ENCODE results near the gene SSU72. TPM values are rescaled to one million over a fixed set of nuclear protein-coding genes. Genes with fewer than 3 reads are reported as not detected.

The SSU72 gene
- total and polyA plus RNA-seq, 2 donors (not counting 3 experiments of a cell fraction or from before 2014, with no cell fraction given): 85.9 to 129 TPM

DNA sequence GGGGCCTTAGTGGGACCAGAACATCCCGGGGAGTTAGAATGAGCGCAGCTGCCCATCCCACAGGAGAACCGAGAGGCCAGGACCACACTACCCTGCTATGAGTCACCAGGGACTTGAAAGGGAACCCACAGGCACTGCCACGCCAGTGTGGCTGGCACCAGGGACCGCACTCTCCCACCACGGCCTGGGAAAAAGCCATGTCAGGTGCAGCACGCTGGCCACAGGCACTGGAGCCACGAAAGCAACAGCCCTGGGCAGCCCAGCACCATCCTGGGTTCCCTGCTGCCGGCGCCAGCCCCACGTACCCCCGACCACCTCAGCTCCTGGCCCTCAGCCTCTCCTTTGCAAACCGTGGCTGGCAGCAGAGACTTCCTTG lies 20.1 kb downstream of the SSU72 start:
- DNase-seq (ENCODE audit: low read depth, low spot score) (no peak), FAIRE-seq (no peak)
- no peaks in the 10 kb centered on the region for H4K20me1 ChIP-seq (replicated peaks; ENCODE audit: control insufficient read depth, extremely low read depth, insufficient read depth, low read length)
- H3K4me3 ChIP-seq (replicated peaks in 1 of 3; ENCODE audit: insufficient read depth in 1 of 3, low read depth in 1 of 3, low read length in 3 of 3): no peak overlapping the region
- no peaks in the 10 kb centered on the region for H3K9me1 ChIP-seq (replicated peaks; ENCODE audit: control insufficient read depth, extremely low read depth, insufficient read depth, low read length)
- H3K79me2 ChIP-seq (ENCODE audit: control insufficient read depth, insufficient read depth, low read length): peaks cover 7% of the 10 kb centered on the region
- dilution Hi-C loops (cut with MboI; ENCODE audit: extremely low pct_ligation_motif_present, low sequenced_read_pairs): no loop called here
- H3K27ac ChIP-seq (ENCODE audit: insufficient read depth, low read depth, low read length): no peak overlapping the region
- no peak overlapping the region for H3K9ac ChIP-seq (replicated peaks; ENCODE audit: extremely low read depth, insufficient read depth, low read length)
- no TSS peak for BruUV-seq (replicated peaks)
- no peak overlapping the region for H2AFZ ChIP-seq (ENCODE audit: low read depth, low read length)
- H3K4me2 ChIP-seq (ENCODE audit: insufficient read depth, low read length): no peak overlapping the region
- TF ChIP-seq JUN (IDR thresholded peaks at IDR 0.05; ENCODE audit: borderline replicate concordance, insufficient read depth, insufficient read length, low read depth): no peak
- H3K9me3 ChIP-seq (replicated peaks; ENCODE audit: control insufficient read depth, insufficient read depth, low read length): no peaks in the 10 kb centered on the region
- no peaks in the 10 kb centered on the region for H3K27me3 ChIP-seq (ENCODE audit: control insufficient read depth in 2 of 2, insufficient read depth in 2 of 2, low read length in 2 of 2)
- CTCF ChIA-PET: interaction anchor here (0.9 to 1.3 kb wide), 2 partner anchors 8 to 18 kb away, joined by 3 to 5 read pairs; no protein-coding TSS in a partner anchor
- no peaks in the 10 kb centered on the region for H3K36me3 ChIP-seq (ENCODE audit: control insufficient read depth in 2 of 2, extremely low read depth in 1 of 2, insufficient read depth in 2 of 2, low read length in 2 of 2)
- no peaks in the 10 kb centered on the region for H3K4me1 ChIP-seq (ENCODE audit: control insufficient read depth, extremely low read depth, insufficient read depth, low read length)
- POLR2A ChIA-PET: no interaction called here
- intact Hi-C loops (cut with micrococcal nuclease): no loop called here

DNA sequence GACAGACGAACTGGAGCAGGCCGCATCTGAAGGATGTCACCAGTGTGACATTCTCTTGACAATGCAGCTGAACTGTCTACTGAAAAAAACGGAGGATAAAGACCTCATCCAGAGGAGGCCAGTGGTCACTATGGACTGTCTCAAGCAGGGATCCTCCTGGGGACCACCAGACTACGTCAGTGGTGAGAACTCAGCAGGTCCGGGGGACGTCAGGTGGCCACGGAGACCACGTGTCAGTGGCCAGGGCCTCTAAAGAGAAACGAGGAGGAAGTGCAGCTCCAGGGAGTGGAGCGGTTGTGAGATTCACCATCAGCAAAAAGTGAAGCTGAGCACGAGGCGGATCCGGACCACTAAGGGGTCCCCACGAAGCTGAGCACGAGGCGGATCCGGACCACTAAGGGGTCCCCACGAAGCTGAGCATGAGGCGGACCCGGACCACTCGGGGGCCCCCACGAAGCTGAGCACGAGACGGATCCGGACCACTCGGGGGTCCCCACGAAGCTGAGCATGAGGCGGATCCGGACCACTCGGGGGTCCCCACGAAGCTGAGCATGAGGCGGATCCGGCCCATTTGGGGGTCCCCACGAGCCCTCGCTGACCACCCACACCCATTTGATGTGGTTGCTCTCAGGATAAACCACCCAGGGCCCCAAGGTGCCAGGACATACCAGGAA lies 20.7 kb downstream of the SSU72 start:
- Histone ChIP-seq H3K9me3 (replicated peaks; ENCODE audit: control insufficient read depth, insufficient read depth, low read length) (no peaks in the 10 kb centered on the region), H2AFZ (ENCODE audit: low read depth, low read length) (no peak overlapping the region), H4K20me1 (replicated peaks; ENCODE audit: control insufficient read depth, extremely low read depth, insufficient read depth, low read length) (no peaks in the 10 kb centered on the region), H3K4me3 (replicated peaks in 1 of 3; ENCODE audit: insufficient read depth in 1 of 3, low read depth in 1 of 3, low read length in 3 of 3) (no peak overlapping the region), H3K9me1 (replicated peaks; ENCODE audit: control insufficient read depth, extremely low read depth, insufficient read depth, low read length) (no peaks in the 10 kb centered on the region), H3K9ac (replicated peaks; ENCODE audit: extremely low read depth, insufficient read depth, low read length) (no peak overlapping the region), H3K4me2 (ENCODE audit: insufficient read depth, low read length) (no peak overlapping the region), H3K36me3 (ENCODE audit: control insufficient read depth in 2 of 2, extremely low read depth in 1 of 2, insufficient read depth in 2 of 2, low read length in 2 of 2) (no peaks in the 10 kb centered on the region), H3K27ac (ENCODE audit: insufficient read depth, low read depth, low read length) (no peak overlapping the region), H3K79me2 (ENCODE audit: control insufficient read depth, insufficient read depth, low read length) (peaks cover 7% of the 10 kb centered on the region), H3K4me1 (ENCODE audit: control insufficient read depth, extremely low read depth, insufficient read depth, low read length) (no peaks in the 10 kb centered on the region), H3K27me3 (ENCODE audit: control insufficient read depth in 2 of 2, insufficient read depth in 2 of 2, low read length in 2 of 2) (no peaks in the 10 kb centered on the region)
- TF ChIP-seq EZH2 (IDR thresholded peaks at IDR 0.05; ENCODE audit: borderline replicate concordance, low read depth, low read length, severe bottlenecking) (no peak), POLR2AphosphoS5 (IDR thresholded peaks at IDR 0.05; ENCODE audit: insufficient read depth, low read depth, low read length) (no peak), GATA2 (IDR thresholded peaks at IDR 0.05; ENCODE audit: insufficient read depth, insufficient read length, low read depth, low read length) (no peak), MAX (IDR thresholded peaks at IDR 0.05; ENCODE audit: insufficient read depth, insufficient read length) (no peak), MYC (IDR thresholded peaks at IDR 0.05; ENCODE audit: low read depth, low read length) (no peak), POLR2A (IDR thresholded peaks at IDR 0.05; ENCODE audit: low read depth, low read length) (no peak), JUN (IDR thresholded peaks at IDR 0.05; ENCODE audit: borderline replicate concordance, insufficient read depth, insufficient read length, low read depth) (no peak), FOS (IDR thresholded peaks at IDR 0.05; ENCODE audit: borderline replicate concordance, insufficient read depth, low read length) (no peak)
- TF ChIP-seq, protein P1, sequence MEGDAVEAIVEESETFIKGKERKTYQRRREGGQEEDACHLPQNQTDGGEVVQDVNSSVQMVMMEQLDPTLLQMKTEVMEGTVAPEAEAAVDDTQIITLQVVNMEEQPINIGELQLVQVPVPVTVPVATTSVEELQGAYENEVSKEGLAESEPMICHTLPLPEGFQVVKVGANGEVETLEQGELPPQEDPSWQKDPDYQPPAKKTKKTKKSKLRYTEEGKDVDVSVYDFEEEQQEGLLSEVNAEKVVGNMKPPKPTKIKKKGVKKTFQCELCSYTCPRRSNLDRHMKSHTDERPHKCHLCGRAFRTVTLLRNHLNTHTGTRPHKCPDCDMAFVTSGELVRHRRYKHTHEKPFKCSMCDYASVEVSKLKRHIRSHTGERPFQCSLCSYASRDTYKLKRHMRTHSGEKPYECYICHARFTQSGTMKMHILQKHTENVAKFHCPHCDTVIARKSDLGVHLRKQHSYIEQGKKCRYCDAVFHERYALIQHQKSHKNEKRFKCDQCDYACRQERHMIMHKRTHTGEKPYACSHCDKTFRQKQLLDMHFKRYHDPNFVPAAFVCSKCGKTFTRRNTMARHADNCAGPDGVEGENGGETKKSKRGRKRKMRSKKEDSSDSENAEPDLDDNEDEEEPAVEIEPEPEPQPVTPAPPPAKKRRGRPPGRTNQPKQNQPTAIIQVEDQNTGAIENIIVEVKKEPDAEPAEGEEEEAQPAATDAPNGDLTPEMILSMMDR (IDR thresholded peaks at IDR 0.05; ENCODE audit: extremely low read depth in 1 of 2, insufficient read depth in 1 of 2, low read depth in 1 of 2, low read length in 2 of 2): no peak
- no TSS peak for BruUV-seq (replicated peaks)
- CTCF ChIA-PET: interaction anchor here (1.3 kb wide), 1 partner anchor 8 kb away, joined by 3 read pairs; no protein-coding TSS in a partner anchor
- DNase-seq (ENCODE audit: low read depth, low spot score) (no peak), FAIRE-seq (no peak)
- intact Hi-C loops (cut with micrococcal nuclease) (no loop called here), dilution Hi-C loops (cut with MboI; ENCODE audit: extremely low pct_ligation_motif_present, low sequenced_read_pairs) (no loop called here)
- POLR2A ChIA-PET: no interaction called here
